Measurements from ENCODE around the gene SLC2A1.

SLC2A1 gene

GRCh38 chr1:42947965-42948732 is 10.5 kb downstream of the SLC2A1 start:
- Mint-ChIP-seq H3K27me3 (no peaks in the 10 kb centered on the region), H3K4me1 (ENCODE audit: low read depth in 2 of 2) (peaks cover 80 to 84% of the 10 kb centered on the region in 2 donors), H3K4me3 (peak overlapping the region; percentile 48 to 71), H3K36me3 (ENCODE audit: insufficient read depth) (peaks cover 57% of the 10 kb centered on the region), H3K27ac (peak overlapping the region; percentile 83 to 93), H3K9me3 (no peaks in the 10 kb centered on the region)
- ATAC-seq (replicated peaks), result no peak
- no peak for DNase-seq

DNA sequence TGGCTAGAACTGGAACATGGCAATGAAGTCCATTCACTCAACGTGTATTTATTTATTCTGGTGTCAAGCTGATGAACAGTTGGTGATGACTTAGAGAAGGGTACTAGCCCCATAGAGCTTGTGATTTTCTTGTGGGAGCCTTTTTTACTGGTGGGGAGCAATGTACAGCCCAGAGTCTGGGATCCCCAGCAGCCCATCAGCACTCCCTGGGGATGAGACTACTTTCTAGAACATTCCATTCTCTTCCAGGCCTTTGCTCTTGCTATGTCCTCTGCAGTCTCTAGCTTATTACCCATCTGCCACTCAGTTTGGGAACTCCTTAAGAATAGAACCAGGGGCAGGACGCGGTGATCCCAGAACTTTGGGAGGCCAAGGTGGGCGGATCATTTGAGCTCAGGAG is 11.6 kb downstream of the SLC2A1 start:
- Mint-ChIP-seq H3K27me3 (no peaks in the 10 kb centered on the region), H3K27ac (peak overlapping the region; percentile 83 to 93), H3K4me3 (peak overlapping the region; percentile 45 to 69), H3K9me3 (no peaks in the 10 kb centered on the region), H3K4me1 (ENCODE audit: low read depth in 2 of 2) (peaks cover 80 to 84% of the 10 kb centered on the region in 2 donors), H3K36me3 (ENCODE audit: insufficient read depth) (peaks cover 67% of the 10 kb centered on the region)
- DNase-seq, result no peak
- no peak for ATAC-seq (replicated peaks)

DNA sequence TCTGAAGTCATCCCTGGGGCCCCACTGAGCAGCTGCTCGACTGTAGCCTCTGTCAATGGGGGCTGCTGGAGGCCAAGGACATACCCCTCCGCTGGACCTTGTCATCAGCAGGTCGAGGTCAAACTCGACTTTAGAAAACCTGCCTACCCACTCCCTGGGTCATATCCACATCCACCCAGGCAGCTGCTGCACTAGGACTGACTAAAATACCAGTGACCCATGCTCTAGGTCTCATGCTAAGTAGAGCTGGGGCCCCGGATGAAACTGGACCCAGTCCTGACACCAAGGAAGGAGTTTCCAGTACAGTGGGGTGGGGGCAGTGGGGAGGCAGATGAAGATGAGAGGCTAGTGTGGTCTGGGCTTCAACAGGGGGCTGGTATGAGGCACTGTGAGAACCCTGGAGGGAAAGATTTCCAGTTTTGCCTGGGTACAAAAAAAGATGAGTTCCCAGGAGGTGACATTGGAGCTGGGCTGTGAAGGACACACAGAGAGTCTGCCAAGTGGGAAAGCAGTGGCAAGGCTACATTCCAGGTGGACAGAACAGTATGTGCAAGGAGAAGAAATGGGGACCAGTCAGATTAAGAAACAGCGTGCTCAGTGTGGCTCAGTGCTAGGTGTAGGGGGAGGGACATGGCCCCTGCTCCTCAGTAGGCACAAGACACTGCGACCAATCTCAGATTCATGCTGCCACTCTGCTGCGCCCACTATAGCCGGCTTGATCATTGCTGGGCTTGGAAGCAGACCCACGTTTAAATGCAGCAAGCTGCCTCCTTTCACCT is 12.4 kb downstream of the SLC2A1 start:
- no peaks in the 10 kb centered on the region for H3K9me3 Mint-ChIP-seq
- DNase-seq (no peak), ATAC-seq (replicated peaks) (no peak)
- no peaks in the 10 kb centered on the region for H3K27me3 Mint-ChIP-seq
- peaks cover 80 to 83% of the 10 kb centered on the region in 2 donors for H3K4me1 Mint-ChIP-seq (ENCODE audit: low read depth in 2 of 2)
- H3K4me3 Mint-ChIP-seq, result peak overlapping the region; percentile 69 to 84
- H3K36me3 Mint-ChIP-seq (ENCODE audit: insufficient read depth), result peaks cover 71% of the 10 kb centered on the region
- peak overlapping the region; percentile 91 to 93 for H3K27ac Mint-ChIP-seq

- peak; percentile 61 for ATAC-seq (replicated peaks)
- DNase-seq, result no peak
- peaks cover 68% of the 10 kb centered on the region for H3K36me3 Mint-ChIP-seq (ENCODE audit: insufficient read depth)
- no peaks in the 10 kb centered on the region for H3K27me3 Mint-ChIP-seq
- H3K9me3 Mint-ChIP-seq, result no peaks in the 10 kb centered on the region
- H3K4me3 Mint-ChIP-seq, result peak overlapping the region; percentile 69 to 84
- peak overlapping the region; percentile 91 to 93 for H3K27ac Mint-ChIP-seq
- H3K4me1 Mint-ChIP-seq (ENCODE audit: low read depth in 2 of 2), result peaks cover 81 to 84% of the 10 kb centered on the region in 2 donors
Observed at GRCh38 chr1:42945164-42945563, 13.5 kb downstream of the SLC2A1 start.

GRCh38 chr1:42944246-42944928 is 14.3 kb downstream of the SLC2A1 start:
- no peak for ATAC-seq (replicated peaks)
- Mint-ChIP-seq H3K4me1 (ENCODE audit: low read depth in 2 of 2) (peaks cover 78 to 82% of the 10 kb centered on the region in 2 donors), H3K9me3 (no peaks in the 10 kb centered on the region), H3K36me3 (ENCODE audit: insufficient read depth) (peaks cover 71% of the 10 kb centered on the region), H3K27me3 (no peaks in the 10 kb centered on the region), H3K27ac (peak overlapping the region; percentile 91 to 95), H3K4me3 (peak overlapping the region; percentile 69 to 84)
- no peak for DNase-seq

DNA sequence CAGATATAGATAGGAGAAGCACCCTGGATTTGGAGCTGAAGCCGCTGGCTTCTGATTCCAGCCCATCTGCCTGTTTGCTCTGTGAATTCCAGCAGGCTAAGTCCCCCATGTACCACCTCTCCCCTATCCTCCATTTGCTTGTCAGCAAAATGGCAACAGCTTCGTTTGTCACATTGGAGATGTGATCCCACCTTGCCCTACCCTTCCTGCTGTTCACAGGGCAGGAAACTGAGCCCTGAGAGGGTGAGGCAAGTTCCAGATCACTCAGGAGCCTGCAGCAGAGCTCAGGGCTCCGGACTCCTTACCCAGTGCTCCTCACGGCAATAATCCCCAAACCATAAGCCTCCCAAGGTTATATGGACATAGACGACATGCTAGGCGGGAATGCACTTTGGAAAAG is 14.9 kb downstream of the SLC2A1 start:
- Mint-ChIP-seq H3K36me3 (ENCODE audit: insufficient read depth) (peaks cover 72% of the 10 kb centered on the region), H3K27ac (peak overlapping the region; percentile 91 to 95), H3K9me3 (no peaks in the 10 kb centered on the region), H3K4me3 (peak overlapping the region; percentile 69 to 84), H3K4me1 (ENCODE audit: low read depth in 2 of 2) (peaks cover 80 to 83% of the 10 kb centered on the region in 2 donors), H3K27me3 (no peaks in the 10 kb centered on the region)
- no peak for ATAC-seq (replicated peaks)
- DNase-seq, result no peak

- Mint-ChIP-seq H3K27me3 (no peaks in the 10 kb centered on the region), H3K4me1 (ENCODE audit: low read depth in 2 of 2) (peaks cover 85 to 89% of the 10 kb centered on the region in 2 donors), H3K9me3 (no peaks in the 10 kb centered on the region), H3K4me3 (peak overlapping the region; percentile 69 to 84), H3K36me3 (ENCODE audit: insufficient read depth) (peaks cover 72% of the 10 kb centered on the region), H3K27ac (peak overlapping the region; percentile 91 to 95)
- DNase-seq (peak in 1 of 3 experiments; percentile 41), ATAC-seq (replicated peaks) (peak; percentile 73)
Observed at GRCh38 chr1:42943166-42943565, 15.5 kb downstream of the SLC2A1 start.

- ATAC-seq (replicated peaks), result no peak
- peak overlapping the region; percentile 91 to 95 for H3K27ac Mint-ChIP-seq
- no peaks in the 10 kb centered on the region for H3K27me3 Mint-ChIP-seq
- peak overlapping the region; percentile 69 to 84 for H3K4me3 Mint-ChIP-seq
- H3K9me3 Mint-ChIP-seq, result no peaks in the 10 kb centered on the region
- peaks cover 77% of the 10 kb centered on the region for H3K36me3 Mint-ChIP-seq (ENCODE audit: insufficient read depth)
- peaks cover 88 to 92% of the 10 kb centered on the region in 2 donors for H3K4me1 Mint-ChIP-seq (ENCODE audit: low read depth in 2 of 2)
- no peak for DNase-seq
Observed at GRCh38 chr1:42942444-42942843, 16.2 kb downstream of the SLC2A1 start.

- H3K9me3 Mint-ChIP-seq, result no peaks in the 10 kb centered on the region
- no peaks in the 10 kb centered on the region for H3K27me3 Mint-ChIP-seq
- peak overlapping the region; percentile 69 to 84 for H3K4me3 Mint-ChIP-seq
- peaks cover 83% of the 10 kb centered on the region for H3K36me3 Mint-ChIP-seq (ENCODE audit: insufficient read depth)
- peak overlapping the region; percentile 91 to 95 for H3K27ac Mint-ChIP-seq
- no peak for DNase-seq
- no peak for ATAC-seq (replicated peaks)
- peaks cover 89 to 92% of the 10 kb centered on the region in 2 donors for H3K4me1 Mint-ChIP-seq (ENCODE audit: low read depth in 2 of 2)
Observed at GRCh38 chr1:42941640-42942330, 16.9 kb downstream of the SLC2A1 start.

DNA sequence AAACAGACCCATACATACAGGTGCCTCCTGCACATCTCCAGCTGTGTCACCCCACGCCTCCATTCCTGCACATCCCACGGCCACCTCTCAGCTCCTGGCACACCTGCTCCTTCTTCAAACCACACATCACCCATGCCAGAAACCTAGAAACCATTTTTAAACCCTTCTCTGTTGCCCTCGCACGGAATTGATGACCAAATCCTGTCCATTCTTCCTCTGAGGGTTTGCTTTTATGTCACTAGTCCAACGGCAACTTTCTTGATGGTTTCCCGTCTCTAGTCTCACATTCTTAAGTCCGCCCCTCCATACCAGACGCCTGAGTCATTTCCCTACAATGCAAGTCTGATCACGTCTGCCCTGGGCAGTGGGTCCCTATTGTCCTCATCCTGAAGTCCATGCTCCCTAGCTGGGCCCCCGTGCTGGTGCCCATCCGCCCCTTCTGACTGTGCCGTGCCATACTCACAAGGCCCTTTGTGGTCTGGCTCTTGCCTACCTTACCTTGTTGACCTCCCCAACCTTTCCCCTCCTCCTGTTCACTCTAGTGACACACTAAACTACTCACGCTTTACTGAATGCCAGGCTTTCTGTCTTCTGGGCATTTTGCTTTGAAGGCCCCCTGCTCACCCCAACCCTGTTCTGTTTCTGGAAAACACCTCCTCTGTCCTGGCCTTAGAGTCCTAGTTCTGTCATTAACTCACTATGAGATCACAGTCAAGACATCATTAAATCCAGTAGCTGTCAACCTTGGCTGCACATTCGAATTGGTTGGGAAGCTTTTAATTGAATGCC is 17.6 kb downstream of the SLC2A1 start:
- DNase-seq (no peak), ATAC-seq (replicated peaks) (no peak)
- Mint-ChIP-seq H3K4me1 (ENCODE audit: low read depth in 2 of 2) (peaks cover 89 to 92% of the 10 kb centered on the region in 2 donors), H3K9me3 (no peaks in the 10 kb centered on the region), H3K36me3 (ENCODE audit: insufficient read depth) (peaks cover 86% of the 10 kb centered on the region), H3K4me3 (peak overlapping the region; percentile 69 to 84), H3K27ac (peak overlapping the region; percentile 91 to 95), H3K27me3 (no peaks in the 10 kb centered on the region)

DNA sequence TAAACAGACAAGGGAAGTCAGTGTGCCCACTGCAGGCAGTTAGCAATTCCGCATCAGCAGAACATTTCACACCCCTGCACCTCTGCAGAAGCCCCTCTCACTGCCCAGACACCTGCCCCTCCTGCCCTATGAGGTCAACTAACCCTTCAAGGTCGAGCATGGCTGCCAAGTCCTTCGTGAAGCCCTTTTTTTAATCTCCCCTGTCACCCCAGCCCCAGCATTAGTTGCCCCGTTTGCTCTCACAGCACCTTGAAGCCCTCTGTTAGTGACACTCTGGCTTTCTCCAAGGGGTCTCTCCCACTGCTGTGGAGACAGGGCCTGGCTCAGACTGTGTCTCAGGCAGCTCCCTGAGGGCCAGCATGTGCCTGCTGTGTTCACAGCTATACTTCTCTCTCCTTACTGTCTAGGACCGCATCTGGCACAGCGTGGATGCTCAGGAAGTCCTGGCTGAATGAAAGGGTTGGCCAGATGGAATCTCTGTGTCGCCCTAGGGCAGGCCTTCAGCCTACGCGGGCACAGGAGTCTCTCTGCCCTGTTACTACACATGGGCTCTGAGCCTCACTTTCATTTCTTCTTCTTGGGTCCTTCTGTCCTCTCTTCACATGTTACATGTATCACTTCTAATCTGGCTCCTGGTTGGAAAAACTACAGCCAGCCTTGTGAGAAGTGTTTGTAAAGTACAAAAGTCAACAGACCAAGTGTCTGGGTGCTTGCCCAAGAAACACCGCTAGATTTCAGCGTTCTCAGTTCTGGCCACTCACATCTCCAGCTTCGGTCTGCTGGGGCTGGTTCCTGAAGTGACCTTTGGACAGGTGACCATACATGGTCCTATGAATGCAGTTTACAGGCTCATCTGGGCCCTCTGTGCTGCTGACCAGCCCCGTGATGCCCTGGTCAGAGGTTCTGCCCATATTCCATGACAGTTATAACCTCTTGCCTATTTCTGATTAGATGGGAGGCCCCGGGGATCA is 19.7 kb downstream of the SLC2A1 start:
- H3K27ac Mint-ChIP-seq, result peak overlapping the region; percentile 91 to 97
- no peaks in the 10 kb centered on the region for H3K27me3 Mint-ChIP-seq
- no peaks in the 10 kb centered on the region for H3K9me3 Mint-ChIP-seq
- no peak for DNase-seq
- H3K4me1 Mint-ChIP-seq (ENCODE audit: low read depth in 2 of 2), result peaks cover 88 to 90% of the 10 kb centered on the region in 2 donors
- ATAC-seq (replicated peaks), result no peak
- H3K4me3 Mint-ChIP-seq, result peak overlapping the region; percentile 80 to 84
- H3K36me3 Mint-ChIP-seq (ENCODE audit: insufficient read depth), result peaks cover 88% of the 10 kb centered on the region
